Measurements from ENCODE around the gene LPP.

GRCh38 chr3:188695241-188695640, 541.3 kb downstream of the LPP start:
- TF ChIP-seq CTCF (IDR thresholded peaks at IDR 0.05) (no peak), POLR2A (IDR thresholded peaks at IDR 0.05) (no peak), POLR2AphosphoS5 (IDR thresholded peaks at IDR 0.05) (no peak)

All from stomach (tissue), 4 donors.